Measurements from ENCODE around the gene PNPLA2.
A peak's percentile ranks its signal among the peaks of the same experiment; 100 is the strongest.

The PNPLA2 gene

DNA sequence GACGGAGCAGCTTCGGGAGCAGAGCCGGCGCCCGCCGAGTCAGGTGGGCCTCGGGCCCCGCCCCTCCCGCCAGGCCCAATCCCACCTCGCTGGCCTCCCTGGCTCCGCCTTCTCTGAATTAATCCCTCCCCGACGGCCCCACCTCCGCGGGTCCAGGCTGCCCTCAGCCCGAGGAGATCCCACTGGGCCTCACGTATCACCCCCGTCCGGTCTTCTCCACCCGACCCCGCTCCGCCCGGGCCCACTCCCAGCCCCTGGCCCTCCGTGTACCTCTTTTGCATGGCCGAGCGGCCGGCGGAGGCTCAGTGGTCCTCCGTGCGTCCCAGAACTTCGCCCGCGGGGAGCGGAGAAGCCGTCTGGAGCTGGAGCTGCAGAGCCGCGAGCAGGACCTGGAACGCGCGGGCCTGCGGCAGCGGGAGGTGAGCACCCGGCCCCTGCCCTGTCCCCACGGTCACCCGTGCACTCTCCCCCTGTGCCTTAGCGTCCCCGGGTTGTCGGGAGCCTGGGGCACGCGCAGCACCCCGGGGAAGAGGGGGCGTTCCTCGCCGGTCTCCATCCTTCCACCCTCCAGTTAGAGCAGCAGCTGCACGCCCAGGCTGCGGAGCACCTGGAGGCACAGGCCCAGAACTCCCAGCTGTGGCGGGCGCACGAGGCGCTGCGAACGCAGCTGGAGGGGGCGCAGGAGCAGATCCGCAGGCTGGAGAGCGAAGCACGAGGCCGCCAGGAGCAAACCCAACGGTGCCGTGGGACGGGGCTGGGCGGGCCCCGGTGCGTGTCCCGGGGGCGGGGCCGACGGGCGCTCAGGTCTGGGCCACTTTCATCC is 11.8 kb downstream of the PNPLA2 start:
- DNase-seq (ENCODE audit: low read depth in 2 of 2), result peak in 1 of 2 donors; percentile 40

DNA sequence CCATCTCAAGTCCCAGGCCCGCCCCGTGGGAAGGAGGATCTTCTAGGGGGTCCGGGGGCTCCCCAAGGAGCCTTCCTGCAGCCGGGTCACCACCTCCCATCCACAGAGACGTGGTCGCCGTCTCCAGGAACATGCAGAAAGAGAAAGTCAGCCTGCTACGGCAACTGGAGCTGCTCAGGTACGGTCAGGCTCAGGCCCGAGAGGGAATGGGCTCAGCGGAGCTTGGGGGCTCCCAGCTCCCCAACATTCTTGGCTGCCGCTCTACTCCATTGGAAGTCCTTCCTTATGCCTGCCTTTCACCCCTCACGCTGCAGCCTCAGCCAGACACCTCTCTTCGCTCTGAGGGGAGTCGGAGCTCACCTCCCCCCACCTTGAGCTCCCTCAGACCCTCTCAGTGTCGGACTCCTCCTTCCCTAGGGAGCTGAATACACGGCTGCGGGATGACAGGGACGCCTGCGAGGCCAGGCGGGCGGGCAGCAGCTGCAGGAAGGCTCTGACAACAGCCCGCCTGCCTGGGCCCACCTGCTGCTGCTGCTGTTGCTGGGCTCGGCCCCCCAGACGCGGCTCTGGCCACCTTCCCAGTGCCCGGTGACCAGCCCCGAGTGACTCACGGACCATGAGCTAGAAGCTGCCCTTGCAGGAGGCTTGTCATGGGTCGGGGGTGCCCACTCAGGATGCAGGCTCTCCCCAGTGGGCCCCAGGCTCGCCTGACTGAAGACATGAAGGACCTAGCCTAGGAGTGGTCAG is 12.6 kb downstream of the PNPLA2 start:
- DNase-seq (ENCODE audit: low read depth in 2 of 2), result no peak

DNA sequence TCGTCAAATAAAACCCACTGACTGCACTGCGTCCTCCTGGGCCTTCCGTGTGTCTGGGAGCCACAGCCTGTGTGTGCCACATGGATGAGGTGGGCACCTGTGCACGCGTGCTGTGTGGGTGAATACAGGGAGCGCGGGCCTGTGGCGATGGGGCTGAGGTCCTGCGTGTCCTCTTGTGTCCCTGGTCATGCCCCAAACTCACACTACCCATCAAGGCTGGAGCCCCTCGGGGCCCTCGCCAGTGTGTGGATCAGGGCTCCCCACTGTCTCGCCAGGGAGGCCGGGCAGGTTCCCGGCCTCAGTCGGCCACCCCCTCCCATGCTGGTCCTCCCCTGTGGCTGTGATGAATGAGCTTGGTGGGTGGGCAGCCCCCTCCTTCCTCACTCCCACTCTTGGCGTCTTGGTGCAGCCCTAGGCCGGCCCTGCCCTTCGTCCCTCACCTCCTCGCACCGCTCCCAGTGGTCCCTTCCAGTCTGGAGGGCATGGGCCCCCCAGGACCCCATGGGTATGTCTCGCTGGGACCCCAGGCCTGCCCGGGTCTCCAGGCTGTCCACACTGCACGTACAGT is 13.3 kb downstream of the PNPLA2 start:
- DNase-seq (ENCODE audit: low read depth in 2 of 2), result no peak

DNA sequence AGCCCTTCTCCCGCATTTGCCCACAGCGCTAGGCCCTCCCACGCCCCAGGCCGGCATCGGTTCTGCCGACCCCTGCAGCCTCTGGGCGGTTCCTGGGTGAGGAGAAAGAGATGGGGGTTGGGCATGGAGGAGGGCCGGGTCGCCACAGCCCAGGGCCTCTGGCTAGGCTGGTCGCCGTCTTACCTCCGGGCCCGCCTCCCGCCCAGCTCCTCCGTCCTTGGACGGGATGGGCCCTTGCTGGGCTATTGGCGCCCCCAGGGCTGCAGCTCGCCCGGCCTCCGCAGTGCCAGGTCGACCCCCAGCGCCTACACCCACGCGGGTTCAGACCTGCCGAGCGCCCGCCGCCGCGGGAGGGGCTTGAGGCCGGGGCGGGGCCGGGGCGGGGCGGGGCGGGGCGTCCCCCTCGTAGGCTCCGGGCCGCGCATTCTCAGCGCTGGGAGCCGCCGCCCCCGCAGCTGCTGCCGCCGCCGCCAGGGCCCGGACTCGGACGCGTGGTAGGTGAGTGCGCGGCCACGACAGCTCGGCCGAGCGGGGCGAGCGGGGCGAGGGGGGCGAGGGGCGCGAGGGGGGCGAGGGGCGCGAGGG is 13.9 kb downstream of the PNPLA2 start, which contains the start of gene CD151:
Gene CD151 (plus strand): TSS at position 424 of the 585 bp plus-strand sequence. CDS start 3,118 bp downstream, outside the sequence.
- DNase-seq (ENCODE audit: low read depth in 2 of 2), result peak in 1 of 2 donors; percentile 22

DNA sequence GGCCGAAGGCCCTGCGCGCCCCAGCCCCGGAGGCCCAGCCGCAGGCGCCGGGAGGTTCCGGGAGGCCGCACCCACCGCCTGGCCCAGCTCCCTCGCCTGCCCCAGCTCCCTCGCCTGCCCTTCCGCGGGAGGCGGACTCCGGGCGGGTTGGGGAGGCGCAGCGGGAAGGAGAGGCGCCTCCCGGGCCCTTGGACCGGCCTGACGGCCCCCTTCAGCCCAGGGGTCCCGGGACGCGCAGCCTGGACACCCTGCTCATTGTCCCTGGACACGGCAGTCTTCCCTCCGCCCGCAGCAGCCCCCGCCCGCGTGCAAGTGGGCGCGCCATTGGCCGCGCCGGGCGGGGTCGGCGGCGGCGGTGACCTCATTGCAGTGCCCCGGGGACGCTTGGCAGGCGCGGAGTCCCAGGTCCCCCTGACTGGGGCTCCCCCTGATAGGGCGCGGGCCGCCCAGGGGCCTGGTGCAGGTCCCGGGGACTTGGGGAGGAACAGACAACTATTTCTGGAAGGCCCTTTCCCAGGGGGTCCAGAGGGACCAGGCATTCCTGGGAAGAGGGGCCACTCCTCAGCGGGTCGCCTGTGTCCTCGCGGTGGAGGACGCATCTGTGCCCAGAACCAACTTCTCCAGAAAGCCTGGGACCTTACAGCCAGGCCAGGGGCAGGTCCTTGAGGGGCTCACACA is 14.5 kb downstream of the PNPLA2 start:
- no peak for DNase-seq (ENCODE audit: low read depth in 2 of 2)

DNA sequence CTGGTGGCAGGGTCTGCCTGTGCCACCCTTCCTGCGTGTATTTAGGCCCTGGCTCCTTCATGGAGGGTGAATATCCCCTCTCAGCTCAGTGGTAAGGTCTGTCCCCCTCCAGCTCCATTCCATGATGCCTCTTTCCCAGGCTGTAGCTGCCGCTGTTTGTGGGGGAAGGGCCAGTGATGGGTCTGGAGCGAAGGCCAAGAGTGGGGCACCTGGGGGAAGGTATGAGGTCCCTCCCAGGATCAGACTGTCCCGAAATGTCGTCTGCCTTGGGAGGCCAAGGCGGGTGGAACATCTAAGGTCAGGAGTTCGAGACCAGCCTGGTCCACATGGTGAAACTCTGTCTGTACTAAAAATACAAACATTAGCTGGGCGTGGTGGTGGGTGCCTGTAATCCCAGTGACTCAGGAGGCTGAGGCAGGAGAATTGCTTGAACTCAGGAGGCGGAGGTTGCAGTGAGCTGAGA is 15.2 kb downstream of the PNPLA2 start:
- DNase-seq (ENCODE audit: low read depth in 2 of 2), result no peak

DNA sequence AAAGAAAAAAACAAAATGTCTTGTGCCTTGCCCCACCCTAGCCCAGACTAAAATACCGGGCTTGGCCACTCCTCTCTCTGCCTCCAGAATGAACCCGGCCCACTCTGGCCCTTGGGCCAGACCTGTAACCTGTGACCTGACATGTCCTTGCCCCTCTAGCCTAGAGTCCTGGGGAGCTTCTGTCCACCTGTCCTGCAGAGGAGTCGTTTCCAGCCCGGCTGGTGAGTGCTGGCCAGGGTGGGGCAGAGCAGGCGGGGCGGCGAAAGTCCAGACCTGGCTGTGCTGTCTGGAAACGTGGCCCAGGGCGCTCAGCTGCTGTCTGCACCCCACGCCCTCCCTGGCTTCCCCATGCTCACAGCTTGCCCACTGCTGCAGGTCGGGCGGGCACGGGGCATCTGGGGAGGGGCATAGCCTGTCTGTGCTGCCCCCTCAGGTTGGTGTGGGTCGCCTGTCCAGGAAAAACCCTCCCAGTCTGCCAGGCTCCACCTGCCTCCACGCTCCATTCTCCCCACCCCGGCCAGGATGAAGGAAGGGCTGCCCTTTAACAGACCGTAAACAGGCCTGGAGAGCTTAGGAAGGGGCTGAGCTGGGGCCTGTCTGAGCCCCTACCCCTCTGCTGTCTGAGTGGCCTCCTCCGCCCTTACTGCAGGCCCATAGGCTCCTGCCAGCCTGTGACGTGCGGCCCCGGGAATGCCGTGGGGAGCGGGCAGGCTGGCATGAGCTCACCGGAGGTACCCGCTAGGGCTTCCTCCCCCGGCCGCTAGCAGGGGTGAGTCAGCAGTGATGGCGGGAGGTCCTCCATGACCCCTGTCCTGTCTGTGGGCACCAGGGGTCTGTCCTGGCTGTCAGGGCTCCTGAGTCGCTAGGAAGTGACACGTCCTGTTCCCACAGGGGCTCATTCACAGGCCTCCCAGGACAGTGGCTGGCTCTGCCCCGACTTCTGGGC is 15.9 kb downstream of the PNPLA2 start:
- no peak for DNase-seq (ENCODE audit: low read depth in 2 of 2)

DNA sequence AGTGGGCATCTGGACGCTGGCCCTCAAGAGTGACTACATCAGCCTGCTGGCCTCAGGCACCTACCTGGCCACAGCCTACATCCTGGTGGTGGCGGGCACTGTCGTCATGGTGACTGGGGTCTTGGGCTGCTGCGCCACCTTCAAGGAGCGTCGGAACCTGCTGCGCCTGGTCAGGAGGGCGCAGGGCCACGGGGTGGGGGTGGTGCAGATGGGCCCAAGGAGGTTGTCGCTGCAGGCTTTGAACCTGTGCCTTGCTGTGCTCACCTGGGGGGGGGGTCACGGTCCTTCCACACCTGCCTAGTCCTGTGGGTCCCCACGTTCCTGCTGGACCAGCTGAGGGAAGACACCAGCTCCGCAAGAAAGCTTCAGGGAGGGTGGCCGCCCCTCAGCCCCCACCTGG is 17.6 kb downstream of the PNPLA2 start:
- no peak for DNase-seq (ENCODE audit: low read depth in 2 of 2)

DNA sequence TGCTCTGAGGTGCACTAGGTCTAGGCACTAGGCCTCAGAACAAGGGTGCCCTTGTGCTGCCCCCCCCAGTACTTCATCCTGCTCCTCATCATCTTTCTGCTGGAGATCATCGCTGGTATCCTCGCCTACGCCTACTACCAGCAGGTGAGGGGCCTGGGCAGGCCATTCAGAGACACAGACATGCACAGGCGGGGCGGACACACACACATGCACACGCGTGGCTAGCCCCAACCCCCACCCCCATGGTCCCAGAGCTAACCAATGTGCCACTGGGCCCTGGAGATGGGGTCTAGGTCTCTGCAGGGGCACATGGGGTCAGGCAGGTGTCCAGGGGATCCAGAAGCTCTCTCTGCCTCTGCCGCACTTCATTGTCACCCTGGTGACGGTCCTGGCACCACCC is 18.0 kb downstream of the PNPLA2 start:
- DNase-seq (ENCODE audit: low read depth in 2 of 2), result no peak

DNA sequence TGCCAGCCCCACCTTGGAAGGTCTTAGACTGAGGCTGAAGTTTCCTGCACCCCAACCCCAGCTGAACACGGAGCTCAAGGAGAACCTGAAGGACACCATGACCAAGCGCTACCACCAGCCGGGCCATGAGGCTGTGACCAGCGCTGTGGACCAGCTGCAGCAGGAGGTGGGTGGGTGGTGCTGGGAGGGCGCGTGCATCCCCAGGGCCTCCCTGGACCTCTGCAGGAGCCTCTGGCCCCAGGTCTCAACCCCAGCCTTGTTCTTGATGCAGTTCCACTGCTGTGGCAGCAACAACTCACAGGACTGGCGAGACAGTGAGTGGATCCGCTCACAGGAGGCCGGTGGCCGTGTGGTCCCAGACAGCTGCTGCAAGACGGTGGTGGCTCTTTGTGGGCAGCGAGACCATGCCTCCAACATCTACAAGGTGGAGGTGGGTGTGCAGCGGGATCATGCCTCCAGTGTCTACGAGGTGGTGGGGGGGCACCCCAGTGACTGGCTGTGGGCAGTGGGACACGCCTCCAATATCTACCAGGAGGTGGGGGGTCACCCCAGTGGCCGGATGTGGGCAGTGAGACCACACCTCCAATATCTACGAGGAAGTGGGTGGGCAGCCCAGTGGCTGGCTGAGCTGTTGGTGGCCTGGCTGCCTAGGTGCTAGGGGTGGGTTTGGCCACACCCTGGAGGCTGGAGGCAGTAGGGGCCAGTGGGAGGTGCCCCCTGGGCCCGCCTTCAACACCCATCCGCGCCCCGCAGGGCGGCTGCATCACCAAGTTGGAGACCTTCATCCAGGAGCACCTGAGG is 18.7 kb downstream of the PNPLA2 start:
- DNase-seq (ENCODE audit: low read depth in 2 of 2), result no peak

DNA sequence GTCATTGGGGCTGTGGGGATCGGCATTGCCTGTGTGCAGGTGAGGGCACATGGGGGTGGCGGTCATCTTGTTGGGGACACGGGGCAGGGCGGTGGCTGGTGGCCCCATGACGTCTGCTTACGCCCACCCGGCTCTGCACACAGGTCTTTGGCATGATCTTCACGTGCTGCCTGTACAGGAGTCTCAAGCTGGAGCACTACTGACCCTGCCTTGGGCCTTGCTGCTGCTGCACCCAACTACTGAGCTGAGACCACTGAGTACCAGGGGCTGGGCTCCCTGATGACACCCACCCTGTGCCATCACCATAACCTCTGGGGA is 19.2 kb downstream of the PNPLA2 start:
- no peak for DNase-seq (ENCODE audit: low read depth in 2 of 2)

DNA sequence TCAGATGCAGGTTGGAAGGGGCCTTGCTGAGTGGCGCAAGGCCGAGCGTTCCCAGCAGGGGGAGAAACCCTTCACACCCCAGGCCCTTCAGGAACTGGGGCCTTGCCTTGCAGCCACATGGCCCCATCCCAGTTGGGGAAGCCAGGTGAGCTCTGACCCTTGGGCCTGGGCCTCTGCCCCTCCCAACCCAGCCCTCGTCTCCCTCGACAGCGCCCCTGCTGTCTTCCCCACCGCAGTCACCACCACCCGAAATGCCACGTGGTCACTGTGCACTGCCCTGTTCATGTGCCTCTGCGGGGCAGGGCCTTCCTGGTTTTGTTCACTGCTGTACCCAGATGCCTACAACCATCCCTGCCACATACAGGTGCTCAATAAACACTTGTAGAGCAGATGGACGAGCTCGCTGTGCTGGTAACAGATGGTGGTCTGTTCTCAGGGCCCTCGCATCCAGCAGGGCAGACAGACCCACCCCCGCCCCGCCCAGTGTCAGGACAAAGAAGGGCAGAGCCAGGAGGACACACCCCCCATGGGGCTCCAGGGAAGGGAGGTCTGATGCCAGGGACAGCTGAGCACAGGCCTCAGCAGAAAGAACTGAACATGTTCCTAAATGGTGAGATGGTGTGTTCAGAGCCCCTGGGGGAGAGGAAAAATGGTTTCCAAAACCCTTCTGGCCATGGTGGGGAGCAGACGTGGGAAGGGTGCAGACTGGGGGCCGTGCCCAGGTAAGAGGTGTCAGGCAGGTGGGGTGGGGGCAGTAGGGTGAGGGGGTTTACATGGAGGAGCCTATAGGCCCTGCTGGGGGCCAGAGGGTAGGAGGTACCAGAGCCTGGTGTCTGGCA is 19.9 kb downstream of the PNPLA2 start:
- no peak for DNase-seq (ENCODE audit: low read depth in 2 of 2)

DNA sequence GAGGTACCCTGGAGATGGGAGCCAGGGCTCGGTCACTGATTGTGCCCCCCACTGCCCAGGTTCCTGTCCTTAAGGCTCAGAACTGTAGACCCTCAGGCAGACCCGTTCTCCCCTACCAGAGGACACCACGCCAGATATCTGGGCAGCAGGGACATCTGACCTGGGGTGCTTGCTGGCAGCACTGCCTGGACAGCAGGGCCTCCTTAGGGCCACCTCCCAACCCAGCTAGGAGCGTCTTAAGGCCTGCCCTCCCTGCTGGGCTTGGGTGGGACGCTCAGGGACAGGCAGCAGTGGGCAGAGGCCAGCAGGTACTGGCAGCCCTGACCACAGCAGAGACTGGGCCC is 20.5 kb downstream of the PNPLA2 start:
- DNase-seq (ENCODE audit: low read depth in 2 of 2), result no peak

DNA sequence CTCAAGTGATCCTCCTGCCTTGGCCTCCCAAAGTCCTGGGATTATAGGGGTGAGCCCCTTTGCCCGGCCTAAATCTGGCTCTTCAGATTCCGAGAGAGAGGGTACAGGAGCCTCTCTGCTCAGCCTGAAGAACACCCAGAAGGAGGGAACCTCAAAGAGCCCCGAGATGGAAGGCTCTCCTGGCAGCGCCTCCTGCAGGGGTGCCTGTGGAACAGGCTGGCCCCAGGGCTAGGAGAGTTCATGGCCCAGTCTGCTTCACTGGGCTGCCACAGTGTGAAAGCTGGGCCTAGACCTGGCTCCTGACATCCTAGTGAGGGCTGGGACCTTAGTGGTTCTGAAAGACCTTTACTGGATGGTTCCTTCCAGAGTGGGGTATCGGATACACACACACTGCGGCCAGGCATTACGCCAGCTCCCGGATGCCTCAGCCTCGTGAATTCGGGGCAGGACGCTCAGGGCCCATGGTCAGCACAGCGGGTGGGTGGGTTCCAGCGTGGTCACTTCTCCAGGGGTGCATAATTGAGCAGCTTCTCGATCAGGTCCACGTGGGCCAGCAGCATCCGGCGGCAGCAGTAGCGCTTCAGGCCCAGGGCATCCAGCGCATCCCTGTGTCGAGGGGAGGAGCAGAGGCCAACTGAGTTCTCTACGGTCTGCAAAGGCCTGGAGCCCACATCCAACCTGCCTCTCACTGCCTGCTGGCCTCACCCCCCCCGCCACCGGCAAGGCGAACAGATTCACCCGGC is 21.3 kb downstream of the PNPLA2 start:
- DNase-seq (ENCODE audit: low read depth in 2 of 2), result no peak

DNA sequence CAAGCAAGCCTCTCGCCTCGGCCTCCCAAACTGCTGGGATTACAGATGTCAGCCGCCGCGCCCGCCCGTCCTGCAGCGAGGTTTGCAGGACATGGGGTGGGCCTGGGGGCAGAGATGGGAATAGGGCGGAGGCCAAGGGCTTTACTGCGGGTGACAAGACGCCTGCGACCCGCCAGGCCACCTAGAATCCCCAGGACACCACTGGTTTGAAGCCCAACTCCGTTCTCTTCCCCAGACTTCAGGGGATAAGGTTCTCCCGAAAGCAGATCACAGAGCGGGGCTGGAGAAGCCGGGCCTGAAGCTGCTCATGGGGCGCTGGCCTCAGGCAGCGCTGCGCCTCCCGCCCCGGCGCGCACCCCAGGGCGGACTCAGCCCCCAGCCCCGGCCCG is 23.3 kb downstream of the PNPLA2 start:
- no peak for DNase-seq (ENCODE audit: low read depth in 2 of 2)

DNA sequence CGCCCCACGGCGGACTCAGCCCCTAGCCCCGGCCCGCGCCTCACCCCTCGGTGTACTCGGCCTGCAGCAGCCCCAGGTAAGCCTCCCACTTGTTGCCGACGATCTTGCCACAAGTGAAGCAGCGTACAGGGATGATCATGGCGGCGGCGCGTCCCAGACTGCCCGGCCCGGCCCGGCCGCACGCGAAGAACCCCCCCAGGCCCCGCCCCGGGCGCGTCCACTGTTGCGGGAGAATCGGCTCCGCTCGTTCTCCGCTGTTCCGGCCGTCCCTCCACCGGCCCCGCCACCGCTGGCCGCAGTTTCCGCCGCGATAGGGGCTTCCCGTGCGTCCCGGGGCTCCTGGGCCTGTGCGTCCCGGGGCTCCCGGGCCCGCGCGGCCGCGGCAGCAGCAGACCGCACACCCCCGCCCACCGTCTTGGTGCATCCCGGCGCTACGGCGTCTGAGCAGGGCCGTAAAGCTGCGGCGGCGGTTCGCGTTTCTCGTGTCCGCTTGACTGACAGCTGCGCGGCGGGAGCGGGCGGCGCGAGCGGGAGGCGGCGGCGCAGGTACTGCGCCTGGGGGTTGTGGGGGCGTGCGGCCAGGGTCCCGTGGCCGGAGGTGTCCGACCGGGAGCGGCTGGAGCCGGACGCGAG is 23.8 kb downstream of the PNPLA2 start, which contains the start of the genes POLR2L and TSPAN4:
Gene POLR2L (minus strand): TSS at position 160 of the 633 bp plus-strand sequence. CDS start 21 bp downstream, at position 139.
Gene TSPAN4 (plus strand): TSS at position 483 of the 633 bp plus-strand sequence. CDS start 7,453 bp downstream, outside the sequence.
- peak; percentile 71 to 73 for DNase-seq (ENCODE audit: low read depth in 2 of 2)

DNA sequence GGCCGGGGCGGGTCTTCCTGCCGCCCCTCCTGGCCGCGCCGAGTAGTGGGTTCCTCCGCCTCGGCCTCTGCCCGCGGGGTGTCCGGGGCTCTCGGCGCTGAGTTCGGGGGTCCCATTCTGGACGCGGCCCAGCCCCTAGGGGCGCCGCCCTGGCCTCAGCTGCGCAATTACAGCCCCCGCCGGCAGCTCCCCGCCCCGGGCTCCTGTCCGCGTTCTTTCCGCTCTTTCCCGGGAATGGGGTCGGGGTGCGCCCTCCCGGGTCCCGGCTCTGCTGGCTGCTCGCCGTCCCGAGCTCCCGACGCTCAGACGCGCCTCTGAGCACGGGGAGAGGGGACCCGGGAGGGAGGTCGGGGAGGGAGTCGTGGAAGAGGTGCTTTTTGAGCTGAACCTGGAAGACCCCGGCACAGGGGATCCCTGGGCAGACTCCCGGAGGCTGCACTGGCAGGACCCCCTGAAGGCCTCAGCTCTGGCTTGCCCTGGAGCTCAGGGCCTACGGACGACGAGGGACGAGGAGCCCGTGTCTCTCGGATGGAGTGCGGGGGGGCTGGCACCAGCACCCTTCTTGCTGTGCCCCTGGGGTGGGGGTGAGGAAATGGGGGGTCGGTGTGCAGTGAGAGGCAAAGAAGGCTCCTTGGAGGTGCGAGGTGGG is 24.5 kb downstream of the PNPLA2 start:
- DNase-seq (ENCODE audit: low read depth in 2 of 2), result no peak

Measured in stimulated activated CD8-positive, alpha-beta memory T cell treated with anti-CD3 and anti-CD28 coated beads, Interleukin-15, amount 100 ng/mL, for 4 hours (primary cell).